Sigmoid colon (tissue), 7 donors: ENCODE data around the gene SUSD3. TPM values are rescaled to one million over a fixed set of nuclear protein-coding genes. Genes with fewer than 3 reads are reported as not detected.

Source experiments
- DNase-seq: peaks from one replicate; pipeline ENCODE4 v3.0.0-alpha.2; 2019
- H3K27ac ChIP-seq, 4 donors: fragments of 200-600 bp; sonication (generic); one replicate each; pipeline ENCODE4 v1.5.1; 2016 to 2019; ENCODE audit warnings: mild to moderate bottlenecking in 1 of 4
- H3K27me3 ChIP-seq, 3 donors: fragments of 200-600 bp; sonication (generic); one replicate each; pipeline ENCODE4 v1.5.1; 2019; ENCODE audit warnings: mild to moderate bottlenecking in 1 of 3
- H3K36me3 ChIP-seq, 4 donors: fragments of 200-600 bp; sonication (generic); one replicate each; pipeline ENCODE4 v1.5.1; 2016 to 2019
- H3K4me1 ChIP-seq, 4 donors: fragments of 200-600 bp; sonication (generic); one replicate each; pipeline ENCODE4 v1.5.1; 2017 to 2019
- H3K4me3 ChIP-seq, 4 donors: fragments of 200-600 bp; sonication (generic); one replicate each; pipeline ENCODE4 v1.5.1; 2017 to 2019; ENCODE audit warnings: mild to moderate bottlenecking in 2 of 4, moderate library complexity in 1 of 4
- H3K9me3 ChIP-seq, 4 donors: fragments of 200-600 bp in 3 of 4; sonication (generic) in 3 of 4; one replicate each; pipeline versions ENCODE4 v1.5.1 to v1.6.1; 2013 to 2019
- EP300 ChIP-seq, 4 donors: sonication (generic); formaldehyde crosslinking; IDR thresholded peaks; one replicate each; pipeline ENCODE4 v1.6.1; 2017; ENCODE audit warnings: antibody characterized with exemption in 4 of 4
- POLR2A ChIP-seq, 2 donors: fragments of 450-650 bp; IDR thresholded peaks; one replicate each; pipeline ENCODE4 v1.6.1; 2016; ENCODE audit warnings: antibody characterized with exemption in 2 of 2, mild to moderate bottlenecking in 2 of 2, moderate library complexity in 2 of 2
- POLR2AphosphoS5 ChIP-seq, 4 donors: sonication (generic); formaldehyde crosslinking; IDR thresholded peaks; one replicate each; pipeline ENCODE4 v1.6.1; 2017; ENCODE audit warnings: antibody characterized with exemption in 4 of 4
- WGBS, 2 donors: extraction: QIAGEN DNeasy Blood & Tissue Kit; methylation state at CpG; one replicate each; pipeline ENCODE4 v1.1.7; 2013; 5-methylcytosine and 5-hydroxymethylcytosine counted together
- intact Hi-C: fragments of 100-400 bp; cut with DNase I; formaldehyde crosslinking; loops from one replicate; pipeline ENCODE4 v1.15.1; 2023
- polyA plus RNA-seq, 3 donors: library from polyadenylated mRNA; stranded (reverse); fragments of 200-250 nt; gene quantifications; one replicate each; pipeline ENCODE4 v1.2.3, GENCODE V29; 2013
- total RNA-seq, 4 donors: library from RNA; depleted of rRNA; stranded (reverse); fragments of >200 nt; gene quantifications; one replicate each; pipeline ENCODE4 v1.1.0, GENCODE V29; 2016
- TF ChIP-seq, protein P1 (sequence below), 4 experiments: fragments of 450-650 bp in 3 of 4; fragments of 200-600 bp in 1 of 4; IDR thresholded peaks; one replicate each; pipeline ENCODE4 v1.5.1; 2016 to 2019; ENCODE audit warnings: antibody characterized with exemption in 4 of 4, mild to moderate bottlenecking in 3 of 4, moderate library complexity in 2 of 4
- donor health status: healthy with polysubstance abuse.
- donor health status: Bipolar disorder and iron deficiency.
- donor health status: healthy.

The SUSD3 gene
- total and polyA plus RNA-seq, 7 donors: 0.92 to 15.2 (median 4.7) TPM; not detected in 1

DNA sequence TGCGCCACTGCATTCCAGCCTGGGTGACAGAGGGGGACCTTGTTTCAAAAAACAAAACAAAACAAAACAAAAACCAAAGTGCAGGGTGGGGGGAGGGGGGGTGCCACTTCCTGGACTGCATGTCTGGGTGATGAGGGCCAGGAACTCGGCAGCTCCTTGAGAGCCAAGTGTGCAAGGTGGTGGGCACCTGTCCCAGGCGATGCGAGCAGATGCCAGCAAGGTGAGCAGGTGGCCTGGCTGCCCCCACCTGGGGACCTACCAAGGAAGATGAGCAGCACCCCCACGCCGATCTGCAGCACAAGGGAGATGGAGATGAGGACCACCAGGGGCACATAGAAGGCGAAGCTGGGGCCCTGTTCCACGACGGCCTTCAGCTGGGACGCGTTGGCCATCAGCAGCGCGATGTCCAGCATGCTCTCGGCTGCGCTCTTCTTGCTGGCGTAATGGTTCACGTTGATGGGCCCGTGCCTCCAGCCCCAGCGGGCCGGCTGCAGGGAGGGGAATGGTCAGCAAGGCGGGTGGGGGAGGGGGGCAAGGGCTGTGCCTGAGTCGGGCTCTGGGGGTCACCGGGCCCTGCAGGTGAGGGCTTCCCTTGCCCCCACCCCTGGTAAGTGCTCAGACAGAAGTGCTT lies 67.8 kb downstream of the SUSD3 start:
- peak; percentile 67 for DNase-seq
- Histone ChIP-seq H3K27me3 (no peaks in the 10 kb centered on the region), H3K4me1 (peaks cover 0 to 61% (median 58%) of the 10 kb centered on the region in 4 donors), H3K36me3 (peaks cover 5 to 45% (median 20%) of the 10 kb centered on the region in 4 donors), H3K9me3 (no peaks in the 10 kb centered on the region), H3K27ac (peak overlapping the region; percentile 89 to 100 (median 98)), H3K4me3 (peak overlapping the region in 2 of 4 donors; percentile 9 to 10)
- whole genome bisulfite sequencing, 2 donors: 88 to 92% methylated on average over 23 of the region's 23 CpGs
- no peak for TF ChIP-seq EP300 (IDR thresholded peaks at IDR 0.05)
- TF ChIP-seq POLR2A (IDR thresholded peaks at IDR 0.05): no peak
- TF ChIP-seq, protein P1, sequence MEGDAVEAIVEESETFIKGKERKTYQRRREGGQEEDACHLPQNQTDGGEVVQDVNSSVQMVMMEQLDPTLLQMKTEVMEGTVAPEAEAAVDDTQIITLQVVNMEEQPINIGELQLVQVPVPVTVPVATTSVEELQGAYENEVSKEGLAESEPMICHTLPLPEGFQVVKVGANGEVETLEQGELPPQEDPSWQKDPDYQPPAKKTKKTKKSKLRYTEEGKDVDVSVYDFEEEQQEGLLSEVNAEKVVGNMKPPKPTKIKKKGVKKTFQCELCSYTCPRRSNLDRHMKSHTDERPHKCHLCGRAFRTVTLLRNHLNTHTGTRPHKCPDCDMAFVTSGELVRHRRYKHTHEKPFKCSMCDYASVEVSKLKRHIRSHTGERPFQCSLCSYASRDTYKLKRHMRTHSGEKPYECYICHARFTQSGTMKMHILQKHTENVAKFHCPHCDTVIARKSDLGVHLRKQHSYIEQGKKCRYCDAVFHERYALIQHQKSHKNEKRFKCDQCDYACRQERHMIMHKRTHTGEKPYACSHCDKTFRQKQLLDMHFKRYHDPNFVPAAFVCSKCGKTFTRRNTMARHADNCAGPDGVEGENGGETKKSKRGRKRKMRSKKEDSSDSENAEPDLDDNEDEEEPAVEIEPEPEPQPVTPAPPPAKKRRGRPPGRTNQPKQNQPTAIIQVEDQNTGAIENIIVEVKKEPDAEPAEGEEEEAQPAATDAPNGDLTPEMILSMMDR (IDR thresholded peaks at IDR 0.05): no peak
- no peak for TF ChIP-seq POLR2AphosphoS5 (IDR thresholded peaks at IDR 0.05)
- intact Hi-C loops: no loop called here

DNA sequence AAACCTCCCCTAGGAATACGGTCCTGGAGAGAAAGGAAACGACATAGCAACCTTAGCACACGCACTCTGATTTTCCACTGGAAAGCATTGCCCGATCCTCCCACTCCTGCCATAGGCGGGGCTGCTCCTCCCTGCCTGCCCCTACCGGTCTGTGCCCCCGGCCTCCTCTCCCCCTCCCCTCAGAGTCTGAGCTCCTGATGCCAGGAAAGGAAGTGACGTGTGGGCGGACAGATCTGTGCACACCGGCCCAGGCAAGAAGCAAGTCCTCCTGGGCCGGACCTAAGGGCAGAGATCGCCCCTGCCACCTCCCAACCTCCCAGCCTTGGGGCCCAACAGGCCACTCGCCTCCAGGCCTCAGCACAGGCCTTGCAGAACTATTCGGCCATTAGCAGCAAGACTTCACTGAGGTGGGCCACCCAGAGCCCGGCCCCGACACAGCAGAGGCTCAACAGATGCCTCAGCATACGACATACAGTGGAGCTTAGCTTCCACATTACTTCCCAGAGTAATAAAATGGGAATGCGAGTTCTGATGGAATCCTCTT lies 68.4 kb downstream of the SUSD3 start:
- WGBS, 2 donors: 59 to 67% methylated on average over 18 of the region's 18 CpGs
- peak in 1 of 4 donors; percentile 37 for TF ChIP-seq POLR2AphosphoS5 (IDR thresholded peaks at IDR 0.05)
- no peak for TF ChIP-seq POLR2A (IDR thresholded peaks at IDR 0.05)
- no peaks in the 10 kb centered on the region for H3K9me3 ChIP-seq
- H3K4me3 ChIP-seq: peak overlapping the region in 2 of 4 donors; percentile 9 to 10
- H3K36me3 ChIP-seq: peaks cover 5 to 39% (median 16%) of the 10 kb centered on the region in 4 donors
- intact Hi-C loops: no loop called here
- H3K27me3 ChIP-seq: no peaks in the 10 kb centered on the region
- H3K4me1 ChIP-seq: peaks cover 0 to 65% (median 65%) of the 10 kb centered on the region in 4 donors
- H3K27ac ChIP-seq: peak overlapping the region; percentile 89 to 100 (median 98)
- peak; percentile 86 for DNase-seq

DNA sequence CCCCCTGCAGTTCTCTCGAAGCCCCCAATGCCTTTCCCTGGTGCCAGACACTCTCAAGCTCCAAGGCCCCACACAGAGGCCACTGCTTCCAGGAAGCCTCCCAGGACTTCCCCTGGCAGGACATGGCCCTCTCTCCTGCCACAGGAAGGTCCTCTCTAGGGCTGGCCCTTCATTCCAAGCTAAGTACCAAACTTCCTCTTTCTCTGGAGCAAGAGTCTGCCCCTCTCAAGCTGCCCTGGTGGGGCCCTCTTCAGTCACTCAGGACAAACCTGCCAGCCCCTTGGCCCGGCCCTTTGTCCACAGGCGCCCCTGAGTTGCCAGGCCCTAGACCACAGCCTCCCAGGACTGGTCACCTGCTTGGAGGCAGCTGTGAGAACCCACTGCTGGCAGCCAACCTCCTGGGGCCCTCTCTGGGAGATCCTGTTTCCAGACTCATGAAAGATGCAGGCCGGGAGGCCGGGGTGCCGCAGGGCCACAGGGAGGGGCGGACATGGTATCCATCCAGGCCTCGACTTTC lies 69.0 kb downstream of the SUSD3 start:
- DNase-seq: peak; percentile 72
- Histone ChIP-seq H3K27me3 (no peaks in the 10 kb centered on the region), H3K9me3 (no peaks in the 10 kb centered on the region), H3K27ac (peak overlapping the region; percentile 89 to 100 (median 98)), H3K36me3 (peaks cover 5 to 34% (median 16%) of the 10 kb centered on the region in 4 donors), H3K4me3 (peak overlapping the region in 1 of 4 donors; percentile 10), H3K4me1 (peaks cover 0 to 71% (median 70%) of the 10 kb centered on the region in 4 donors)
- WGBS, 2 donors: 71 to 73% methylated on average over 8 of the region's 8 CpGs
- TF ChIP-seq POLR2AphosphoS5 (IDR thresholded peaks at IDR 0.05) (no peak), POLR2A (IDR thresholded peaks at IDR 0.05) (no peak), EP300 (IDR thresholded peaks at IDR 0.05) (no peak)
- TF ChIP-seq, protein P1 (IDR thresholded peaks at IDR 0.05): no peak
- intact Hi-C loops: no loop called here

DNA sequence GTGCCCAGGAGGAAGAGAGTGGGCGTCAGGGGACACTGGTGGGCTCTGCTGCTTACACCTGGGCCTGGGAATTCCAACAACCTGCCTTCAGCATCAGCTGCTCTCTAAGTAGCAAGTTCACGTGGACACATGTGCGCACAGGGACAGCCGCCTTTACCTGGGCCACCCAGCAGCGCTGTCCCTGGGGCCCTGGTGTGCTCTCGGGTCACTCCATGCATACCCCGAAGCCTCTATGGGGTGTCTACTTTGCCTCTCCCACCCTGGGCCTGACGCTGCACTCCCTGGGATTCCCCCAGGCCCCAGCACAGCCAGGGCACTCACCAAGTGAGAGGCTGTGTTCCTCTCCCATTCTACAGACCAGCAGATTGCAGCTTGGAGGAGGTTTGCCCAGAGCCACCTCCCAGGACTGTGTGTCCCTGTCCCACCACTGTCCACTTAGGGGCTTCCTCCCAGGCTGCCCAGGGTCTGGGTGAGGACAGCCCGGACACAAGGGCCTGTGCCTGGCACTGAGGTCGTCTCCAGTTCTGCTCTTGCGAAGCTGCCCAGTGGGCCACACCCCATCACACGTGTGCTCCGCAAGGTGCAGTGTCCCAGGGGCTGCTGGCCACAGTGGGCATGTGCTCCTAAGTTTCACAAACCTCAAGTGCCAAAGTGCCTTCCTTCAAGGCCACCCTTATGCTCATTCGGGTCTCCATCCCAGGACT lies 69.7 kb downstream of the SUSD3 start:
- no peaks in the 10 kb centered on the region for H3K27me3 ChIP-seq
- no peak overlapping the region for H3K4me3 ChIP-seq
- H3K4me1 ChIP-seq: peaks cover 0 to 78% (median 76%) of the 10 kb centered on the region in 4 donors
- no peaks in the 10 kb centered on the region for H3K9me3 ChIP-seq
- peak; percentile 59 for DNase-seq
- TF ChIP-seq, protein P1 (IDR thresholded peaks at IDR 0.05): no peak
- TF ChIP-seq POLR2AphosphoS5 (IDR thresholded peaks at IDR 0.05): no peak
- TF ChIP-seq EP300 (IDR thresholded peaks at IDR 0.05): no peak
- no peak for TF ChIP-seq POLR2A (IDR thresholded peaks at IDR 0.05)
- intact Hi-C loops: no loop called here
- 88 to 90% methylated on average over 14 of the region's 14 CpGs for WGBS, 2 donors
- H3K27ac ChIP-seq: peak overlapping the region; percentile 89 to 100 (median 98)
- peaks cover 5 to 27% (median 16%) of the 10 kb centered on the region in 4 donors for H3K36me3 ChIP-seq
